Adrenal gland (tissue), 12 donors: ENCODE data around the gene SLC6A11. TPM values are rescaled to one million over a fixed set of nuclear protein-coding genes. Genes with fewer than 3 reads are reported as not detected.

Source experiments
- DNase-seq, 7 donors: peaks; one replicate each; pipeline ENCODE4 v3.0.0-alpha.2; 2019 to 2020
- H3K27ac ChIP-seq, 5 donors: fragments of 200-600 bp; sonication (generic) in 4 of 5; 1 replicate in 3 of 5; 2 replicates in 2 of 5; pipeline versions ENCODE4 v1.5.1 to v1.8.0; 2016 to 2020; ENCODE audit warnings: mild to moderate bottlenecking in 1 of 5
- H3K27me3 ChIP-seq: fragments of 200-600 bp; 2 replicates; pipeline ENCODE4 v1.8.0; 2021
- H3K36me3 ChIP-seq, 2 donors: fragments of 200-600 bp; replicated peaks in 1 of 2; 1 replicate in 1 of 2; 2 replicates in 1 of 2; pipeline versions ENCODE4 v1.5.1 to v1.8.0; 2018 to 2022
- H3K4me1 ChIP-seq, 2 donors: fragments of 200-600 bp; replicated peaks in 1 of 2; 1 replicate in 1 of 2; 2 replicates in 1 of 2; pipeline versions ENCODE4 v1.5.1 to v1.8.0; 2018 to 2021
- H3K4me3 ChIP-seq, 4 donors: fragments of 200-600 bp; sonication (generic) in 3 of 4; one replicate each; pipeline ENCODE4 v1.5.1; 2016 to 2018
- H3K9me3 ChIP-seq, 3 donors: fragments of 200-600 bp; sonication (generic) in 1 of 3; replicated peaks in 1 of 3; 1 replicate in 2 of 3; 2 replicates in 1 of 3; pipeline versions ENCODE4 v1.5.1 to v1.8.0; 2016 to 2021
- CTCF ChIP-seq, 6 experiments: fragments of 450-650 bp in 4 of 6; fragments of 200-600 bp in 2 of 6; sonication (generic) in 1 of 6; IDR thresholded peaks; 1 replicate in 5 of 6; 2 replicates in 1 of 6; pipeline versions ENCODE4 v1.5.1 to v1.8.0; 2016 to 2021; ENCODE audit warnings: antibody characterized with exemption in 6 of 6, mild to moderate bottlenecking in 2 of 6, moderate library complexity in 1 of 6
- POLR2A ChIP-seq, 2 donors: fragments of 450-650 bp; IDR thresholded peaks; one replicate each; pipeline ENCODE4 v1.6.1; 2017; ENCODE audit warnings: antibody characterized with exemption in 2 of 2, mild to moderate bottlenecking in 2 of 2, moderate library complexity in 1 of 2
- WGBS, 4 donors: extraction: QIAGEN DNeasy Blood & Tissue Kit in 2 of 4; methylation state at CpG; one replicate each; pipeline versions ENCODE4 v1.1.5 to v1.1.7; 2013 to 2017; 5-methylcytosine and 5-hydroxymethylcytosine counted together
- intact Hi-C, 2 donors: fragments of 100-400 bp; cut with DNase I; formaldehyde crosslinking; loops; one replicate each; pipeline versions ENCODE4 v1.14.1 to v1.15.0; 2022 to 2023
- polyA plus RNA-seq, 3 donors: library from polyadenylated mRNA; stranded (reverse); fragments of 200-250 nt in 2 of 3; fragments of 350-450 nt in 1 of 3; fragmentation: Illumina TruSeq in 1 of 3; extraction: RNeasy Lipid Tissue Mini Kit (QIAGEN cat#74804) in 1 of 3; gene quantifications; one replicate each; pipeline ENCODE4 v1.2.3, GENCODE V29; 2013 to 2014
- total RNA-seq, 9 donors: library from RNA; depleted of rRNA in 4 of 9; stranded (reverse); fragments of >200 nt in 4 of 9; fragments of 120-200 nt in 1 of 9; fragmentation: NEBNext Ultra II Directional in 1 of 9; extraction: Animal tissue kit (Norgen Biotek cat#: 25700) in 1 of 9; gene quantifications; one replicate each; pipeline versions ENCODE4 v1.1.0 to v1.2.4, GENCODE V29; 2013 to 2023
- donor health status: healthy with polysubstance abuse.
- donor health status: Bipolar disorder and iron deficiency.
- donor health status: DM: yes; HTN: yes; CAD: no.
- donor health status: DM: no; HTN: no; CAD: no.
- donor health status: DM: no; HTN: no; CAD: no.
- donor health status: DM: yes; HTN: yes; CAD: no.

The SLC6A11 gene
- total and polyA plus RNA-seq, 12 donors = 0.03 to 0.17 (median 0.06) TPM; not detected in 7

- no peak overlapping the region for H3K27ac ChIP-seq
- 78 to 82% (median 80%) methylated on average over 5 of the region's 5 CpGs for WGBS, 4 donors
- DNase-seq = no peak
- intact Hi-C loops = no loop called here
- no peak overlapping the region for H3K4me3 ChIP-seq
- no peaks in the 10 kb centered on the region for H3K4me1 ChIP-seq
- H3K36me3 ChIP-seq = no peaks in the 10 kb centered on the region
- no peaks in the 10 kb centered on the region for H3K27me3 ChIP-seq
- no peaks in the 10 kb centered on the region for H3K9me3 ChIP-seq
- TF ChIP-seq CTCF (IDR thresholded peaks at IDR 0.05) = no peak
- TF ChIP-seq POLR2A (IDR thresholded peaks at IDR 0.05) = no peak
Measured at GRCh38 chr3:10822708-10823515, 6.9 kb downstream of the SLC6A11 start.

GRCh38 chr3:10823516-10823818 is 7.4 kb downstream of the SLC6A11 start:
- no peaks in the 10 kb centered on the region for H3K4me1 ChIP-seq
- no peaks in the 10 kb centered on the region for H3K36me3 ChIP-seq
- no peaks in the 10 kb centered on the region for H3K9me3 ChIP-seq
- H3K27ac ChIP-seq = no peak overlapping the region
- WGBS, 4 donors = 71 to 91% (median 86%) methylated on average over 2 of the region's 2 CpGs
- TF ChIP-seq POLR2A (IDR thresholded peaks at IDR 0.05) (no peak), CTCF (IDR thresholded peaks at IDR 0.05) (no peak)
- H3K4me3 ChIP-seq = no peak overlapping the region
- no peak for DNase-seq
- intact Hi-C loops = no loop called here
- no peaks in the 10 kb centered on the region for H3K27me3 ChIP-seq

GRCh38 chr3:10824468-10824867 is 8.4 kb downstream of the SLC6A11 start:
- DNase-seq = no peak
- no peaks in the 10 kb centered on the region for H3K36me3 ChIP-seq
- no peaks in the 10 kb centered on the region for H3K4me1 ChIP-seq
- no peak overlapping the region for H3K27ac ChIP-seq
- H3K9me3 ChIP-seq = no peaks in the 10 kb centered on the region
- intact Hi-C loops = no loop called here
- H3K4me3 ChIP-seq = no peak overlapping the region
- TF ChIP-seq CTCF (IDR thresholded peaks at IDR 0.05) (no peak), POLR2A (IDR thresholded peaks at IDR 0.05) (no peak)
- no peaks in the 10 kb centered on the region for H3K27me3 ChIP-seq
- WGBS, 4 donors = 95 to 100% (median 95%) methylated on average over 1 of the region's 1 CpG

- H3K27ac ChIP-seq = no peak overlapping the region
- no peaks in the 10 kb centered on the region for H3K36me3 ChIP-seq
- WGBS, 4 donors = 47 to 63% (median 53%) methylated on average over 2 to 3 of the region's 3 CpGs
- H3K27me3 ChIP-seq = no peaks in the 10 kb centered on the region
- intact Hi-C loops = no loop called here
- no peaks in the 10 kb centered on the region for H3K4me1 ChIP-seq
- TF ChIP-seq CTCF (IDR thresholded peaks at IDR 0.05) (no peak), POLR2A (IDR thresholded peaks at IDR 0.05) (no peak)
- no peak for DNase-seq
- no peaks in the 10 kb centered on the region for H3K9me3 ChIP-seq
- H3K4me3 ChIP-seq = no peak overlapping the region
Measured at GRCh38 chr3:10833855-10834414, 17.9 kb downstream of the SLC6A11 start.
